Endothelial cell of umbilical vein (primary cell): ENCODE results near the gene ADAMTS14.

Source experiments
- EZH2 ChIP-seq: IDR thresholded peaks from 2 replicates; pipeline ENCODE4 v1.6.1; 2012; ENCODE audit warnings: borderline replicate concordance, low read depth, mild to moderate bottlenecking, moderate library complexity, low read length, inconsistent platforms; ENCODE audit not compliant: severe bottlenecking
- FOS ChIP-seq: IDR thresholded peaks from 2 replicates; pipeline ENCODE4 v1.6.1; 2011; ENCODE audit warnings: mild to moderate bottlenecking, low read length, moderate library complexity, borderline replicate concordance; ENCODE audit not compliant: insufficient read depth
- GATA2 ChIP-seq: IDR thresholded peaks from 2 replicates; pipeline ENCODE4 v1.7.0; 2011; ENCODE audit warnings: low read depth, mild to moderate bottlenecking, moderate library complexity, mixed read lengths, low read length; ENCODE audit not compliant: insufficient read length, insufficient read depth
- JUN ChIP-seq: IDR thresholded peaks from 2 replicates; pipeline ENCODE4 v1.6.1; 2011; ENCODE audit warnings: borderline replicate concordance, low read depth; ENCODE audit not compliant: insufficient read length, insufficient read depth
- POLR2A ChIP-seq: IDR thresholded peaks from 2 replicates; pipeline ENCODE4 v1.6.1; 2012; ENCODE audit warnings: low read depth, mild to moderate bottlenecking, control low read depth, low read length
- POLR2AphosphoS5 ChIP-seq: IDR thresholded peaks from 2 replicates; pipeline ENCODE4 v1.6.1; 2012; ENCODE audit warnings: low read depth, mild to moderate bottlenecking, control low read depth, low read length, moderate library complexity; ENCODE audit not compliant: insufficient read depth
- TF ChIP-seq, protein P1 (sequence below), 2 donors: IDR thresholded peaks; 1 replicate in 1 of 2; 2 replicates in 1 of 2; pipeline ENCODE4 v1.5.1; 2011; ENCODE audit warnings: low read length in 2 of 2, mild to moderate bottlenecking in 2 of 2, moderate library complexity in 2 of 2, control low read depth in 1 of 2, inconsistent platforms in 1 of 2, low read depth in 1 of 2; ENCODE audit not compliant: insufficient read depth in 1 of 2; ENCODE audit errors: extremely low read depth in 1 of 2
- TF ChIP-seq, protein P2 (sequence below): IDR thresholded peaks from 2 replicates; pipeline ENCODE4 v1.6.1; 2011; ENCODE audit not compliant: insufficient read depth, insufficient read length

DNA sequence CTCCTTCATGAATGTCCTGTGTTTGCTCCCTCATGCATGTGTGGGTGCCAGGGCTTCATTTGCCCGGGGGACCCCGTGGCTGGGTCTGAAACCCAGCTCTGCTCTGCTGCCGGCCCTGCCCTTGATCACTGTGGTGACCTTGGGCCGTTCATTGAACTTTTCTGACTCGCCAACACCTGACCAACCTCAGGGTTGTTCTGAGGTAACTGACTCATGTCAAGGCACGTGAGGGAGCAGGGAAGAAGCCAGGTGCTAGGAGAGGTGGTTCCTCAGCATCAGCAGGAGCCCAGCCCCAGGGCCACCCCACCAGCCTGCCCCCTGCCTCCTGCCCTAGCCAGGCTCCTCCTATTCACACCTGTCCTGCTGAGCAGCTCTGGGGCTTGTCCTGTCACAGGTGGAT, 64.9 kb downstream of the ADAMTS14 start:
- TF ChIP-seq, protein P1, sequence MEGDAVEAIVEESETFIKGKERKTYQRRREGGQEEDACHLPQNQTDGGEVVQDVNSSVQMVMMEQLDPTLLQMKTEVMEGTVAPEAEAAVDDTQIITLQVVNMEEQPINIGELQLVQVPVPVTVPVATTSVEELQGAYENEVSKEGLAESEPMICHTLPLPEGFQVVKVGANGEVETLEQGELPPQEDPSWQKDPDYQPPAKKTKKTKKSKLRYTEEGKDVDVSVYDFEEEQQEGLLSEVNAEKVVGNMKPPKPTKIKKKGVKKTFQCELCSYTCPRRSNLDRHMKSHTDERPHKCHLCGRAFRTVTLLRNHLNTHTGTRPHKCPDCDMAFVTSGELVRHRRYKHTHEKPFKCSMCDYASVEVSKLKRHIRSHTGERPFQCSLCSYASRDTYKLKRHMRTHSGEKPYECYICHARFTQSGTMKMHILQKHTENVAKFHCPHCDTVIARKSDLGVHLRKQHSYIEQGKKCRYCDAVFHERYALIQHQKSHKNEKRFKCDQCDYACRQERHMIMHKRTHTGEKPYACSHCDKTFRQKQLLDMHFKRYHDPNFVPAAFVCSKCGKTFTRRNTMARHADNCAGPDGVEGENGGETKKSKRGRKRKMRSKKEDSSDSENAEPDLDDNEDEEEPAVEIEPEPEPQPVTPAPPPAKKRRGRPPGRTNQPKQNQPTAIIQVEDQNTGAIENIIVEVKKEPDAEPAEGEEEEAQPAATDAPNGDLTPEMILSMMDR (IDR thresholded peaks at IDR 0.05; ENCODE audit: extremely low read depth in 1 of 2, insufficient read depth in 1 of 2, low read depth in 1 of 2, low read length in 2 of 2): no peak
- no peak for TF ChIP-seq EZH2
- TF ChIP-seq POLR2AphosphoS5: no peak
- no peak for TF ChIP-seq POLR2A
- no peak for TF ChIP-seq JUN
- no peak for TF ChIP-seq FOS
- TF ChIP-seq, protein P2, sequence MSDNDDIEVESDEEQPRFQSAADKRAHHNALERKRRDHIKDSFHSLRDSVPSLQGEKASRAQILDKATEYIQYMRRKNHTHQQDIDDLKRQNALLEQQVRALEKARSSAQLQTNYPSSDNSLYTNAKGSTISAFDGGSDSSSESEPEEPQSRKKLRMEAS: no peak
- no peak for TF ChIP-seq GATA2
